ENCODE measurements around the gene NCAPD2. TPM values are rescaled to one million over a fixed set of nuclear protein-coding genes. Genes with fewer than 3 reads are reported as not detected.

NCAPD2 gene
- total RNA-seq, 1 donor from 2014 or later, result 14.7 TPM

GRCh38 chr12:6533653-6533922 lies 39.7 kb downstream of the NCAPD2 start:
- DNase-seq (ENCODE audit: low spot score), result no peak

- peak; percentile 99 for DNase-seq (ENCODE audit: low spot score)
Measured at GRCh38 chr12:6533923-6534694, 40.2 kb downstream of the NCAPD2 start, which contains the start of gene GAPDH. Gene GAPDH (plus strand): TSS chr12:6534517. CDS start chr12:6534833, 316 bp downstream.

DNA sequence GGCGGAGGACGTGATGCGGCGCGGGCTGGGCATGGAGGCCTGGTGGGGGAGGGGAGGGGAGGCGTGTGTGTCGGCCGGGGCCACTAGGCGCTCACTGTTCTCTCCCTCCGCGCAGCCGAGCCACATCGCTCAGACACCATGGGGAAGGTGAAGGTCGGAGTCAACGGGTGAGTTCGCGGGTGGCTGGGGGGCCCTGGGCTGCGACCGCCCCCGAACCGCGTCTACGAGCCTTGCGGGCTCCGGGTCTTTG lies 40.7 kb downstream of the NCAPD2 start:
- no peak for DNase-seq (ENCODE audit: low spot score)

- DNase-seq (ENCODE audit: low spot score), result peak; percentile 59
Measured at GRCh38 chr12:6534945-6535696, 41.2 kb downstream of the NCAPD2 start.

GRCh38 chr12:6535697-6535946 lies 41.7 kb downstream of the NCAPD2 start:
- DNase-seq (ENCODE audit: low spot score), result no peak

- DNase-seq (ENCODE audit: low spot score), result no peak
Measured at GRCh38 chr12:6535960-6536847, 42.3 kb downstream of the NCAPD2 start.

- no peak for DNase-seq (ENCODE audit: low spot score)
Measured at GRCh38 chr12:6536894-6537579, 43.1 kb downstream of the NCAPD2 start.

- DNase-seq (ENCODE audit: low spot score), result peak; percentile 74
Measured at GRCh38 chr12:6537580-6538419, 43.9 kb downstream of the NCAPD2 start.

GRCh38 chr12:6538420-6539313 lies 44.8 kb downstream of the NCAPD2 start:
- DNase-seq (ENCODE audit: low spot score), result no peak

DNA sequence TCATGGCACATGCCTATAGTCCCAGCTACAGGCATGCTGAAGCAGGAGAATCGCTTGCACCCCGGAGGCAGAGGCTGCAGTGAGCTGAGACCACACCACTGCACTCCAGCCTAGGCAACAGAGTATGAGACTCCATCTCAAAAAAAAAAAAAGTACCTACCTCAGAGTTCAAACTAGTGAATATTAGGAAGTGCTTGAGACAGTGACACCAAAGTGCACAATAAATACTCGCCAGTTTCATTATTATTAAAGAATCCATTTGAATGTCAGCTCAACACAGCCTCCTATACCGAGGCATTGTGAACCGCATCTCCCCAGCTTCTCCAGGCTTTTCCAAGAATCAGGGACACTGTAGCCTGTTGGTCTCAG lies 45.4 kb downstream of the NCAPD2 start:
- no peak for DNase-seq (ENCODE audit: low spot score)

DNA sequence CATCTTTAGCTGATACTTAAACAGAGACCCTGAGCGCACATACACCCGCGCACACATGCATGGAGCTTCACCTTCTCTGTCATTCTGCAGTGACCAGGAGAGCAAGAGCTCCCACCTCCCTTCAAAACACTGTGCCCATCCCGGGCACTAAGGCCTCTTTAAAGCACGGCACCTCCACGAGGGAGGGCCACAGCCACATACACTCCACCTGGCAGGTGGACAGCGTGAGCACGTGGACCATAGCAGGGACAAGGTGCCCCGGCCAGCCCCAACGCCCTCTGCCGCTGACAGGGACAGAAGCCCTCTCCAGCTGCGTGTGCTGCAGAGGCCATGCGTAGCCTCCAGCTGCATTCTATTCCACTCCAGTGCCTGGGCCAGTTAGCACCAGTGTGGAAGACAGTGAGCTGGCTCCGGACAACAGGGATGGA lies 45.8 kb downstream of the NCAPD2 start:
- no peak for DNase-seq (ENCODE audit: low spot score)

DNA sequence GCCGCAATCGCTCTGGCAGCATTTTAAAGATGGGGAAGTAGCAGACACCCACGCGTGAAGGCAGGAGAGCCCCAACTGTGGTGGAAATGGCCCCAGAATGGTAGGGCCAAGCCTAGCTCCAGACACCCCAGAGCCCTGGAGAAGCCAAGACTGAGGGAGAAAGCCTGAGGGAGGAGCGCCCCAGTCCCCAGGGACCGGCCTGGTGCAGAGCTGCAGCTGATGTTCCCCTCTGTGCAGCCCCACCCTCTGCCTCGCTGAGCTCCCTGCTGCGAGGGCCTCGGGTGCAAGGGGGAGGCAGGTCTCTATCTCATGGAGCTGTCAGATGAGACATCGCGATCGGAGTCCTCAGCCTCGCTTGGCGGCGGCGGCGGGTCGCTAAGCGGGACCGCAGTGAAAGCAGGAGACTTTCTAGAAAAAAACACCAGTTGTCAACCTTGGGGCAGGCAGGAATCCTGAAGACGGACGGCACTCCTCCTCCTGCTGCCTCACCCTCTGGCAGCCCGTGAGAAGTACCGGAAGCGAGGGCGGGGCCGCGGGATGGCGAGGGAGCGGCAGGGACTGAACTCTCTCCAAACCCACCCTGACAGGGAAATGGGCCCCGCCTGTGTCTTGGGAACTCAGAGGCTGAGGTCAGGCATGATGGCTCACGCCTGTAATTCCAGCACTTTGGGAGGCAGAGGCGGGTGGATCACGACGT lies 46.4 kb downstream of the NCAPD2 start:
- DNase-seq (ENCODE audit: low spot score), result peak; percentile 97

GRCh38 chr12:6541371-6542165 lies 47.7 kb downstream of the NCAPD2 start:
- no peak for DNase-seq (ENCODE audit: low spot score)

- no peak for DNase-seq (ENCODE audit: low spot score)
Measured at GRCh38 chr12:6542209-6543009, 48.5 kb downstream of the NCAPD2 start.

DNA sequence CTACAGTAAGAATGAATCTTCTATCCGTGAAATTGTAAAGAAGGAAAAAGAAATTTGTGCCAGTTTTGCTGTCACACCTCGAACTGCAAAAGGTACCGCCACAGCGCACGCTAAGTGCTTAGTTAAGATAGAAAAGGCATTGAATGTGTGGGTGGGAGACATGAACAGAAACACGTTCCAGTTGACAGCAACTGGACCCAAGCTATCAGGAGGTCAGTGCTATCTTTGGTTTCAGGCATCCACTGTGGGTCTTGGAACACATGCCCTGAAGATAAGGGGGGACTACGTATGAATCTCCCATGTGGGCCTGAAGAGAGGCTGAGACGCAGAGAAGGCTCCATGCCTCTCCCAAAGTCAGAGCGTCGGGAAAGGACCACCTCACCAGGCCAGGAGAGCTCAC lies 52.1 kb downstream of the NCAPD2 start:
- no peak for DNase-seq (ENCODE audit: low spot score)

GRCh38 chr12:6547566-6547965 lies 53.7 kb downstream of the NCAPD2 start:
- DNase-seq (ENCODE audit: low spot score), result no peak

DNA sequence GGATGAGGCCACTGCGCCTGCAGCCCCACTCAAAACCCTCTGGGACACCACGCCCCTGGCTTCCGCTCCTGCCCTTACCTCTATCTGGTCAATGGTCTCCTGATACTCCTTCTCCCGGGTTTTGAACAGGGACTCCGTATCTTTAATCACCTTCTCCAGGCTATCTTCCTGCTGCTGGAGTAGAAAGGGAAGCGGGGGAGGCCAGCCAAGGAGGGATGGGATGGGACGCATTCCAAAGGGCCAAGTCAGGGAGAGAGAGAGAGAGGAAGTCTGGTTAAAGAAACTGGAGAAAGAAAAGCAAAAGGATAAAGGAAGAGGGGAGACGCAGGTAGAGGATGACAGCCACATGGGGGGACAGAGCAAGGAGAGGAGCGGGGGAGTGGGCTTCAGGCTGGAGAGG lies 54.1 kb downstream of the NCAPD2 start:
- peak; percentile 83 for DNase-seq (ENCODE audit: low spot score)

GRCh38 chr12:6548556-6548955 lies 54.7 kb downstream of the NCAPD2 start:
- no peak for DNase-seq (ENCODE audit: low spot score)

Measured in umbilical cord (tissue), 2 donors.